SKM-1 (cell line): ENCODE results near the gene USP8.

Experiments used
- DNase-seq: peaks from one replicate; lab custom pipeline; 2025; ENCODE audit not compliant: unreplicated experiment; lab: John Stamatoyannopoulos, UW

USP8 gene

DNA sequence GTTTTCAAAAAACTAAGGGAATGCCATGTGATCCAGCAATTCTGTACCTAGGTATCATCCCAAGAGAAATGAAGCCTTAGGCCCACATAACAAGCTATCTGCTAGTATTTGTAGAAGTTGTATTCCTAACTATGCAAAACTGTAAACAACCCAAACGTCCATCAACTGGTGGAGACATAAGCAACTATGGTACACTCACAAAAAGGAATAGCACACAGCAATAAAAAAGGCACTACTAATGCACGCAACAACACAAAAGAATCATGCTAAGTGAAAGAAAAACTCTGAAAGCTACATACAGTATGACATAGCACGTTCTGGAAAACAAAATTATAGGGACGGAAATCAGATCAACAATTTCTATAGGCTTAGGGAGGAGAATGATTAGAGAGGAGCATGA, 107.0 kb downstream of the USP8 start:
- no peak for DNase-seq

DNA sequence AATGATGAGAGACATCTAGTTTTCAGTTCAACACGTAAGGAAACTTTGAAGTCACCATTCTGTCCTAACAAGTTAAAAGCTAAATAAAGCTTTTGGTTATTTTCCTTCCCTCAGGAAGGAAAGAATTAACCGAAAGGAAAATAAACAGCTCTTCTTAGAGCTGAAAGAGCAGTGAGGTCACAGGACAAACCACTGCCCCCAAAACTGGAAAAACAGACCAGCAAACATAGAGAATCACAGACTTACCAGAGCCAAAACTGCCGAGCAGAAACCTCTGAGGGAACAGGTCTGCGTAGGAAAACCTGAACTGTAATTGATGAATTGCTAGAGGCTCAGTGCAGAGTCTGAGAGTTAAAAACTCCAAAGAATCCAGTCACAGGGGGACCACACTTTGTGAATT, 107.6 kb downstream of the USP8 start:
- no peak for DNase-seq

- DNase-seq: no peak
Measured at GRCh38 chr15:50542887-50543210, 118.6 kb downstream of the USP8 start.

GRCh38 chr15:50543556-50543955, 119.4 kb downstream of the USP8 start:
- no peak for DNase-seq

GRCh38 chr15:50544368-50544767, 120.2 kb downstream of the USP8 start:
- no peak for DNase-seq

- no peak for DNase-seq
Measured at GRCh38 chr15:50546566-50546965, 122.4 kb downstream of the USP8 start, which contains the start of gene USP50. Gene USP50, minus strand, starts transcription at chr15:50546666. Its CDS starts 141 bp downstream, at chr15:50546525.

DNA sequence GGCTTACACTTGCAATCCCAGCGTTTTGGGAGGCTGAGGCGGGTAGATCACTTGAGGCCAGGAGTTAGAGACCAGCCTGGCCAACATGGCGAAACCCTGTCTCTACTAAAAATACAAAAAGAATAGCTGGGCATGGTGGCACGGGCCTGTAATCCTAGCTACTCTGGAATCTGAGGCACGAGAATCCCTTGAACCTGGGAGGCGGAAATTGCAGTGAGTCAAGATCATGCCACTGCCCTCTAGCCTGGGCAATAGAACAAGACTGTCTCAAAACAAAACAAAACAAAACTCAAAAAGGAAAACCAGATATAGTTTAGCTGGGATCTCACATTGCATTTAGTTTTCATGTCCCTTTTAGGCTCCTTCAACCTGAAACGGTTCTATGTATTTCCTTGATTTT, 125.1 kb downstream of the USP8 start:
- no peak for DNase-seq

DNA sequence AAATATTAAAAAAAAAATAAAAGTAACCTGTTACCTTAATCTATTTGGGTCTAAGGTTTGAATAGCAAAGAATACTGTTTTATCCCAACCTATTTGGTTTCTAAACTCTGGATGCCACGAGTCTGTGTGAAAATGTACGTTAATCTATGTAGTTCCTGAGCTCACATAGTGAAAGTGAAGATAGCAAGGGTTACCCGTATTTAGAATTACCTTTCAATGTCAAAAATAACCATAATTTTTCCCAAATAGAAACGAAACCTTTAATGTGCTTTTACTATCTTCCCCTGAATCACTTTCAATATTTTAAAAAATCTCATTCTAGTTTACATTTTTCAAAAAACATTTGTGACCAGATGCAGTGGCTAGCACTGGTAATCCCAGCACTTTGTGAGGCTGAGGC, 128.0 kb downstream of the USP8 start:
- no peak for DNase-seq

- no peak for DNase-seq
Measured at GRCh38 chr15:50556642-50557371, 132.6 kb downstream of the USP8 start.

DNA sequence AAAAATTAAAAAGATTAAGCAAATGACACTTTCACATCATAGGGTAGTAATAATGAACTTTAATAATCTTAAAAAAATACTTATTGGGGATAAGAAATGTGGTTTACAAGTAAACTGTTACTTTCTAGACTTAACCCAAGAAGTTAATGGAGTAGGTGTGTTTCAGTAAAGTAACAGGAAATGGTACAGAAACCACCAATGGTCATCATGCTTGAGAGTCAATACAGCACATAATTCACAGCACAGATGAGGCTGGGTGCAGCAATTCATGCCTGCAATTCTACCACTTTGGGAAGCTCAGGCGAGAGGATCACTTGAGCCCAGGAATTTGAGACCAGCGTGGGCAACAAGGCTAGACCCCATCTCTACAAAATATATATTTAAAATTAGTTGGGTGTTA, 133.8 kb downstream of the USP8 start:
- DNase-seq: no peak

DNA sequence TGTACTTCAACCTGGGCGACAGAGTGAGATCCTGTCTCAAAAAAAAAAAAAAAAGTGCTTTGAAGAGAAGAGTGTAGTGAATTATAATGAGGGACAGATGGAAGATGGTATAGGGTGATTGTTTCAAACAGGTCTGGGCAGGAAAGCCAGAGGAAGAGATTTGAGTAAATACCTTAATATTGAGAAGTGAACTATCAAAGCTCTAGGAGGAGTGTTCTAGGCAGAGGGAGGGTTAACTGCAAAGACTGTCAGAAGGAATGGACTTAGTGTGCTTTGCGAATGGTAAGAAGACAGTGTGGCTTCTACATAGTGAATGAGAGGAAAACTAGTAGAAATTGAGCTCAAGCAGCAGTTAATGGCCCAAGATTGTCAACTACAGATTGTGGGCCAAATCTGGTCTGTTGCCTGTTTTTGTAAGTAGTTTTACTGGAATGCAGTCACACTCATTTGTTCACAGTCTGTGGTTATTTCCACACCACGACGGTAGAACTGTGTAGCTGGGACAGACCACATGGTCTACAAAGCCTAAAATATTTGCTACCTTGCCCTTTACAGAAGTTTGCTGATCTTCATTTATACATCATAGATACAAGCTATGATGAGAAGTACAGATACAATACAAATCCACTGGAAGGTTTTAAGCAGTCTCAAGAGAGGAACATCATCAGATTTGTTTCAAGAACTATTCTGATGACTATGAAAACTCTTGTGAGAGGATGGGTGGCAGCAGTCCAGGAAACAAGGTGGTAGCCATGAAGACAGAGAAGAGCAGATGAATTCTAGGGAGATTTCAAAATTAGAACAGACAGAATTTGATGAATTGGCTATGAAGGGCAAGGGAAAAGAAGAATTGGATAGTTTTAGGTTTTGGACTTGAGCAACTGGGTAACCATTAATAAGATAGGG, 138.8 kb downstream of the USP8 start:
- no peak for DNase-seq

DNA sequence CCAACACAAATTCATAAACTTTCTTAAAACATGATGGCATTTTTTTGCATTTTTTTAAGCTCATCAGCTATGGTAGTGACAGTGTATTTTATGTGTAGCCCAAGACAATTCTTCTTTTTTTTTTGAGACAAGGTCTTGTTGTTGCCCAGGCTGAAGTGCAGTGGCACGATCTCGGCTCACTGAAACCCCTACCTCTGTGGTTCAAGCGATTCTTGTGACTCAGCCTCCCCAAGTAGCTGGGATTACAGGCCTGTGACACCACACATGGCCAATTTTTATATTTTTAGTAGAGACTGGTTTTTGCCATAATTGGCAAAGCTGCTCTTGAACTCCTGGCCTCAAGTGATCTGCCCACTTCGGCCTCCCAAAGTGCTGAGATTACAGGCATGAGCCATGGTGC, 139.6 kb downstream of the USP8 start:
- no peak for DNase-seq
